Stimulated activated CD4-positive, alpha-beta T cell treated with anti-CD3 and anti-CD28 coated beads, Interleukin-12 subunit alpha, Interleukin-12 subunit beta, amount 100 ng/mL, for 24 hours (primary cell): ENCODE data around the gene MYLIP.

Experiments used
- DNase-seq, 2 experiments: peaks; one replicate each; pipeline ENCODE4 v3.0.0-alpha.2; 2020; ENCODE audit warnings: low read depth in 2 of 2

MYLIP gene

DNA sequence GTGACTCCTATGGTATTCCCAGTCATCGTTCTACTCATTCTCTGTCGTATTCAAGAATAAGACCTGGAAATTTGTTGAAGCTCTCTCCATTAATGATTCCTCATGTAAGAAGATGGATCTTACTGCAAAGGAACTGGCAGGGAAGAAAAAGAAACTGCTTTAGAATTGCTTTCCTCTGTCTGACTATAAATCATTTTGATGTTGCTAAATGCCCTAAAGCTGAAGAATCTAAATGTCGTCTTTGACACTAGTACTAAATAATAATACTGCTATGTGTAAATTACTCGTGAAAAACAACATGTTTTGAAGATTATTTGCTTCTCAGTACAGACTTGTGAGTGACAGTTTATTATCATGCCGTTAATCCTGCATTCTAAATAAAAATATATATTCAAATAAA is 20.5 kb upstream of the MYLIP start:
- DNase-seq, result no peak

DNA sequence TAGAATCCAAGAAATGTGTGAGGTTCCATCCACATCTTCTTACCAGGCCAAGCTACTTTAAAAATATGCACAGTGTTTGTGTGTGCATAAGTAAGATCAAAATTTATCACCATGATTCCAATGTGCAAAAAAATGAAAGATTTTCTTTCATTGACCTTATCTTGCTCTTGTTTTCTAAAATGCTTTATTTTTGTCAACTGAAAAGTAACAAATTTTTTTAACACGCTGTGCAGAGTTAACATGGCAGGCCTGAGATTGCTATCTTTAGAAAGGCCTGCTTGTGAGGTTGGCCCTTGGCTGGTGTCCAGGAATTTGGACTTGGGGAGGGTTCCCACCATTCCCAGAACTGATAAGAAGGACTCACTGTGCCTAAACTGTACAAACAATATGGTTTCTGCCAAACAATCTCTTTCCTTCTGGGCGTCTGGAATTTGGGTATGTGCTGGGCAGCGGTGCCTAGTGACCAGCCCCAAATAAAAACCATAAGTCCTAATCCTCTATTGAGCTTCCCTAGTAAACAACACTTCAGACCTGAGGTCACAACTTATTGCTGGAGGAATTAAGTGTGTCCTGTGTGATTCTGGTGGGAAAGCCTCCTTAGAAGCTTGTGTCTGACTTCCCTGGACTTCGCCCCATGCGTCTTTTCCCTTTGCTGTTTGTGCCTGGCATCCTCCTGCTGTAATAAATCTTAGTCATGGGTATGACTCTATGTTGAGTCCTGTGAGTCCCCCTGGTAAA is 19.8 kb upstream of the MYLIP start:
- DNase-seq, result no peak

DNA sequence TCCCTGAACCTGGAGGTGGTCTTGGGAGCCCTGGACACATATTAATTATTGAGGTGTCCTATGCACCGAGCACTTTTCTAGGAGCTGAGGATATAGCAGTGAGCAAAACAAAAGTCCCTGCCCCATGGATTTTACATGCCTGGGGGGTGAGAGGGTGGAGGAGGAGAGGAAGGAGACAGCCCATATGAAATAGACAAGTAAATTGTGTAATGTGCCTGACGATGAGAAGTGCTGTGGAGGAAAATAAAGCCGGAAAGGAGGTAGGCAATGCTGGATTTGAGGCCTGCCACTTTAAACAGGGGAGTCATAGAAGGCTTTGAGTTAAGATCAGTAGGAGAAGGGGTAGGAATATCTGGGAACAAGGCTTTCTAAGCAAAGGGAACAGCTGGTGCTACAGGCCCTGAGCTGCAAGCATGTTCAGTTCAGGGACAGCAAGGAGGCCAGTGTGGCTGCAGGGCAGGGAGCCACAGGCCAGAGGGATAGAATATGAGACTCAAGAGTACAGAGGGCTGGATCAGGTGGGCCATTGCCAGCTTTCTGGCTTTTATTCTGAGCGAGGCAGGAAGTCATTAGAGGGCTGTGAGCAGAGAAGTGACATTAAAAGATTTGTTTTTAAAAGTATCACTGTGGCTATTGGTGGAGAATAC is 19.1 kb upstream of the MYLIP start:
- no peak for DNase-seq

DNA sequence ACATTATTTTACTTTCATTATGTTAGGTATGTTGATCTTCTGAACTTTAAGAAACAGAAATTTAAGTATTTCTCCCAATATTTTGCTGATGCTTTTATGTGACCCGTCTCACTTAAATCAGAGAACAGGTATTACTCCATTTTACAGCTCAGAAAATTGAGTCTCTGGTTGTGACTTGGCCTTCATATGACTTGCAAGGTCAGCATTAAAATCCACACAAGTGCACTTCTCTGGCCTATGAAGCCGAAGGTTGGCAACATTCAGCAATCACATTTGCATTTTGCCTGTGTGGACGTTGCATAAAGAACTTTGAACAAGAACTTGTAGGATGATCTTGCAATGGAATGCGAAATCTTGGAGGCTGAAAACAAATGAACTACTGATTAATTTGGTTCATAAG is 10.1 kb upstream of the MYLIP start:
- DNase-seq, result no peak

DNA sequence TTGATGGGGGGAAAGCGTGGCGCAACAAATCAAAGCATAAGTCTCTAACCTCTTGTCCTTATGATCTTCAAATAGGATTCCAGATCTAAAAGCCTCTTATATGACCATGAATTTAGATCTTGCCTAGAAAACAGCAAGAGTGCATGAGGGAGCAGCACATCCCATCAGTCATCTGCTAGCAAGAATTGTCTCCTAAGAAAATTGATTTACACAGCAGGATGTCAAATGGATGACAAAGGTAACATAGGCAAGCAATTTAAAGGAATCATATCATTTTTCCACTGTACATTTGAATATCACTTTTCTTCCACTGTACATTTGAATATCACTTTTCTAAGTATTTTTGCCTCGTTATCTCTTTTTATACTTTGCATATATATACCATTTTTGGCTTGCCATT is 7.5 kb upstream of the MYLIP start:
- no peak for DNase-seq

DNA sequence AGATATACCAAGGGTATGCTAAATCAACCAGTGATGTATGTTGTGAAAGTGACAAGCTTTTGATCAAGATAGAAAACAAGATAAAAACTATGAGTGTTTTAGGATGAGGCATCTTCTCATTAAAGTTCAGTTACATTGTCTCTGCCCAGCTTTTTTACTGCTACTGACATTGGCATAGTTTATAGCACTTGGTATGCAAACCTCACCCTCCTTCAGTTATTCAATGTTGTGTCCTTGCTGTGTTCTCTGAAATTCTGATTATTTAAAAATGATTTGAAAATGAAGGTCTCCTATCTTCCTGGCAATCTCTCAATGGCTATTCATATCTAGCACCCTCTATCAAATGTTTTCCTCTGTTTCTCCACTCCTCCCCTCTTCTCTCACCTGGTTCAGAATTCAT is 6.7 kb upstream of the MYLIP start:
- no peak for DNase-seq

DNA sequence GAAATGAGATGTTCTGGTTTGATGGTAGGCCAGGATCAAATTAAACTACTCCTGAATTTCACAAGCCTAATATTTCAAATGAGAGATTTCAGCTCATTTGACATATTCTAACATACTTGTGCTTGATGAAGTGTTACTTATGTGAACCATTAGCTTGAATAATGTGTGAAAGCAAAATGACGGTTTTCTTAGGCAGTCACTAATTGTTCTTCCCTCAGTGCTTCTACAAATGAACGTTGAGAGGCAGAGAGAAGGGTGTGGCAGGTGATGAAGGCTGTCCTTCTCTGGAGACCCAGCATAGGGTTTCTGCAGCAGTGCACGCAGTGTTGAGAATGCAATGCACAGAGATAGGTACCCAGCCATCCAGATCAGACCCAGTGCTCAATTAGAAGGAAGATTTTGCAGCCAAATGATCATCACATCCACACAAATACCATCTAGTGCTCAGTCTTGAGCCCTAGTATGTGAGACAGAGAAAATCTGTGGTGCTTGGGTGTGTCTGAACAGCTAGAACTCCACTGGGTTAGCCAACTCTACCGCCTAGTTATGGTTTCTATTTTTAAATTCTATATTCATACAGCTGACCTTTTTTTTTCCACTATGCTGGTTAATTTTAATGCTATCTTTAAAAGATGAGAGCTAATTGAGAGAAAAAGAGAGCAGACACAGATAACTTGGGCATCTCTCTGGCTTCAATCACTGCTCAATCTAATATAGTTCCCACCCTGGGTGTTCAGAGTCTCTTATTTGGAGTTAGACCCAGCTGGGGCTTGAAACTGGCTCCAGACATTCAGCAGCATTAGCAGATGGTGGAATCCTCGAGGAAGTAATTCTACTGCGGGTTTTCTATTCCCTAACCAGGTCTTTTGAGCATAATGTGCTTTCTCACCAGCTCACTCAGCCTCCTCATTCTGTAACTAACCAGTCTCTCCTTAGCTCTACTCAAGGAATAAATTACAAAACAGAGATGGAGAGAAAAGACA is 4.4 kb upstream of the MYLIP start:
- DNase-seq, result no peak

DNA sequence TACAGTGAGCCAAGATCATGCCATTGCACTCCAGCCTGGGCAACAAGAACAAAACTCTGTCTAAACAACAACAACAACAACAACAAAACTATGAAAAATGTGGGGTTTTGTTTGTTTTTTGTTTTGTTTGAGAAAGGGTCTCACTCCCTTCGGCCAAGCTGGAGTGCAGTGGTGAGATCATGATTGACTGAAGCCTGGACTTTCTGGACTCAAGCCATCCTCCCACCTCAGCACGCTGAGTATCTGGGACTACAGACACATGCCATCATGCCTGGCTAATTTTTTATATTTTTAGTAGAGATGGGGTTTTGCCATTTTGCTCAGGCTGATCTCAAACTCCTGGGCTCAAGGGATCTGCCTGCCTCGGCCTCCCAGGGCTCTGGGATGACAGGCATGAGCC is 2.8 kb upstream of the MYLIP start:
- DNase-seq, result no peak

DNA sequence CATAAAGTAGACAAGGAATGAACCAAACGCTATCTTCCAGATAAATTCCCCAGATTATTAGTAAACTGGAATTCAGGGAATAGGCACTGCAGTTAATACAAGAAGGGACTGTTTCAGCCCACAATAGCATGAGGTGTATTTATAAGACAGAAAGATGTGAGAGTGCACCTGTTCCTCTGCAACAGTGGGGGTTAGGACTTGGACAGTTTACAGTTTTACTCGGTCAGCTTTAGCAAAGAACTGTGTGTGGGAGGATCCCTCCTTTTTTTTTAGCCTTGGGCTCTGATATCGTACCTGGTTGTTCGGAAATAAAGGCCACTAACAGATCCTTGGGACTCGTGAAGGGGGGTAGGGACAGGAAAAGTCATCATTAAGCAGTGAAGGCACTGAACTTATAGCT is 2.0 kb upstream of the MYLIP start:
- DNase-seq, result no peak

DNA sequence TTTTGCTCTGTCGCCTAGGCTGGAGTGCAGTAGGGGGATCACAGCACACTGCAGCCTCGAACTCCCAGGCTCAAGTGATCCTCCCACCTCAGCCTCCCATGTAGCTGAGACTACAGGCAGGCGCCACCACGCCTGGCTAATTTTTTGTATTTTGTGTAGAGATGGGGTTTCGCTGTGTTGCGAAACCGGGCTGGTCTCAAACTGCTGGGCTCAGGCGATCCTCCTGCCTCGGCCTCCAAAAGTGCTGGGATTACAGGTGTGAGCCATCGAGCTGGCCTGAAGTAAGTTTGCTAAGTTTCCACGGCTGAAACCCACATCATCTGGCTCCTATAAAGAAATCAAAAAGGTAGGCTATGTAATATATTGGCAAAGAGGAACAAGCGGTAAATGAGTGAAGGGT is 1.4 kb upstream of the MYLIP start:
- DNase-seq, result no peak

DNA sequence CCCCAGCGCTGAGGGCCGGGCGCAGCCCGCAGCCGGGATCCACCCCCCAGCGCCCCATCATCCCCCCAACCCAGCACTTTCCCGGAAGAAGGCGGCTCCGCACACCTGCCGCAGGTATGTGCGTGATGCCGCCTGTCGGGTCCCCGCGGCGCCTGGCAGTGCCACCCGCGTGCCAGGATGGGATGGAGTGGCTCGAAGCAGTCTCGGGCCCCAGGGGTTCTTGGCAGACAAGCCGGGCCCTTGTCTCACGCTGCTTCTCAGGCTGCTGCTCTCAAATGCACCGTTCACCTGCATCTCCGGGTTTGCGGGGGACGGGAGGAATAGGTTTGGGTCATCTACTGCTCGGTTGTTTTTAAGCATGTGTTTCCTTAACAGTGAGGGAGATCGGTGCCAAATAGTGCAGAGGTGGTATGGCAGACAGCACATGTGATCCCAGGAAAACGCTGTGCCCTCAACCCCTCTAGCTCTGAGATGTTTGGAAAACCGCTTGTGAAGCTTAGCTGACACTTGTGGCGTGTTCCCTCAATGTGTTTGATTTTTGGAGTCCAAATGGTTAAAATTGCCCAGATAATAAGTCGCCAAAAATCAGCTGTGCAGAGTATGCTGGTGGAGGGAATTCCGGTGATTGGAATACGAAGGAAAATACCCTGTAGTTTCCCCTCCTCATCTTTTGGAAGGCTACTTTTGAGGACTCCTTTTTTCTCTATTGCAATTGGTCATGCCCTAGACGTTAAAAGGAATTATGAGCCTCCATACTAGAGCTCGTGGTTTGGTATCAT is 926 bp downstream of the MYLIP start:
- no peak for DNase-seq

DNA sequence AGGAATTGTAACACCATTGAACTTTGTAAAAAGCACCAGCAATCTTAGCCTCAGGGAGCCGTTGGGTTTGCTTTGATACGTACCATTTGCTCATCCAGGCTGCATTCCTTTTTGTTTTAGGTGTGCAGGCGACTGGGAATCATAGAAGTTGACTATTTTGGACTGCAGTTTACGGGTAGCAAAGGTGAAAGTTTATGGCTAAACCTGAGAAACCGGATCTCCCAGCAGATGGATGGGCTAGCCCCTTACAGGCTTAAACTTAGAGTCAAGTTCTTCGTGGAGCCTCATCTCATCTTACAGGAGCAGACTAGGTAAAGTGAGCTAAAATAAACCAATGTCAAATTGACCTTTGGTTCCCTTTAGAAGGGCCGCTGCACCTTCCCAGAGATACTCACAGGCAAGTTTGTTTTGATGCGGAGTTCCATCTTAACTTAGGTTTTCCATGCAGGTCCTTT is 1.6 kb downstream of the MYLIP start:
- no peak for DNase-seq

DNA sequence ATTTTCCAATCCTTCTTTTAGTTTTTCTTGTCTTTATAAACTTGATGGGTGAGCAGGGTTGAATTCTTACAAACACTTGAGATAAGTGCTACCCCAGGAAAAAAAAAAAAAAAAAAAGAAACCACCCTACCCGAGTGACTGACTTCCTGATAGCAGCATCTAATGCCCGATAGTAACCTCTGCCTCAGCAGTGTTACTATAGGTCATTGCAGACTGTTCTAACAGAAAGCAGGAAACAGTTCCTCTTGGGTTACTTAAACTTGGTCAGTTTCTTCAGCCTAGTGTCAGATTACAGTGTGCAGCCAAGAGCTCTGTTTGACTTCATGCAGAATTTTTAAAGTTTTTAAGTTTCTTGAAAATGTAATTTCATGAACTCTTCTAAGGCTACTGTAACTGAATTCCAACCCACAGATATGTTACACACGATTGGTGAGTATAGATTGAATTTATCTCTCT is 2.1 kb downstream of the MYLIP start:
- DNase-seq, result no peak

DNA sequence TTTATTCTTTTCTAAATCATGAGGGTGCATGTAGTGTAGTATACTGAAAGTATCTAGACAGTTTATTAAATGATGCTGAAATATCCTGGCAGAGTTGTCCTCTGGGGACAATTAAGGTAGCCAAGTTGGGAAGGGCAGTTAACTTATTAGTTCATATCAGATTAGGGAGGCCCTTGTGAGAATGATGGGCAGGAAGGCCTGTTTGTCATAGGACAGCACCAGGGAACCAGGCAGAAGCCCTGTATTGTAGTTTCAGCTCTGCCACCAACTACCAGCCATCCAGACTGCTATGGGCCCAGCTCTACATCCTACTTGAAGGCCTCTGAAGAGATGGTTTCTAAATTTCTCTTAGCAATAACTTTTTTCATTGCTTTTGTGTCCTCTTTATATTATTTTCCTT is 4.0 kb downstream of the MYLIP start:
- DNase-seq, result no peak

DNA sequence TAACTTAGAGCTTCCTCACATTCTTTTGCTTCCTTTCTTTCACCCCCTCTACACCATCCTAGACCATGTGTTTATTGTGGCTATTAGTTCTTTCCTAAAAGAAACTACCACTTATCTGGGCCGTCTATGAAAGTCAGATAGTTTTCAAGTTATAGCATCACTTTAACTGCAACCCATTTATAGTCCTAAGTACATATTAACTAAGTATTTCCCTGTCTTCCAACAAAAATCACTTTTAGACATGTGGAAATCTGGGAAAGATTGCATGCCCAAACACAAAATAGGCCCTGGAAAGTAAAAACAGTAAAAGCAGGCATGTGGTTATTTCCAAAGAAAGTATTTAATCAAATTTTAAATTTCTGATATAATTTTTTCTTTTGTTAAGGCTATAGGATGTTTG is 5.5 kb downstream of the MYLIP start:
- DNase-seq, result no peak

DNA sequence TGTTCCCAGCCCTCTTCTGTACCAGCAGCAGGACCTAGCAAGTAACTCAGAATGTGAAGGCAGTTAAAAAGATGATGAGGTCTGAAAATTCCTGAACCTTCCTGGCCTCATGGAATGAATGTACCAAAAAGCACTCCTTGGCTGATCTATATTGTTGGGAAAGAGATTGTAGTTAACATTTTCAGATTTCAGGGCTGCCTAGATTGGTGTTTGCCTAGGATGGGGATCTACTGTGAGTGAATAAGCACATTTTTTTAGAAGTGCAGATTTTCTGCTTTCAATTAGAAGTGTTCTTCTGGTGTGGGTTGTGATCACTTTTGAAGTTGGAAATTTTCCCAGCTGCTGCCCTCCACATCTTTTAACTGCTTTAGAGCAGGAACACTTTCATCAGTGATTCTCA is 6.2 kb downstream of the MYLIP start:
- no peak for DNase-seq

DNA sequence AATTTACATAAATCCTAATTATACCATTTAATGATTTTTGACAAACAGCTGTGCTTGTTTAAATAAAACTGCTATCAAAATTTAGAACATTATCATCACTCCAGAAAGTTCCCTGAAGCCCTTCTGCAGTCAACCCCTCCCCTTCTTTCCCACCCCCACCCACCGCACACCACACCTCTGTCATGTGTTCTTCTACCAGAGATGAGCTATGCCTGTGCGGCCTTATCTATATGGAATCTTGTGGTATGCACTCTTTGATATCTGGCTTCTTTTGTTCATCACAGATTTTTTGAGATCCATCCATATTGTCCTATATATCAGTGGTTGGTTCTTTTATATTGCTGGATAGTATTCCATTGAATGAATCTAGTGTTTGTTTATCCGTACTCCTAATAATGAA is 7.2 kb downstream of the MYLIP start:
- DNase-seq, result no peak

DNA sequence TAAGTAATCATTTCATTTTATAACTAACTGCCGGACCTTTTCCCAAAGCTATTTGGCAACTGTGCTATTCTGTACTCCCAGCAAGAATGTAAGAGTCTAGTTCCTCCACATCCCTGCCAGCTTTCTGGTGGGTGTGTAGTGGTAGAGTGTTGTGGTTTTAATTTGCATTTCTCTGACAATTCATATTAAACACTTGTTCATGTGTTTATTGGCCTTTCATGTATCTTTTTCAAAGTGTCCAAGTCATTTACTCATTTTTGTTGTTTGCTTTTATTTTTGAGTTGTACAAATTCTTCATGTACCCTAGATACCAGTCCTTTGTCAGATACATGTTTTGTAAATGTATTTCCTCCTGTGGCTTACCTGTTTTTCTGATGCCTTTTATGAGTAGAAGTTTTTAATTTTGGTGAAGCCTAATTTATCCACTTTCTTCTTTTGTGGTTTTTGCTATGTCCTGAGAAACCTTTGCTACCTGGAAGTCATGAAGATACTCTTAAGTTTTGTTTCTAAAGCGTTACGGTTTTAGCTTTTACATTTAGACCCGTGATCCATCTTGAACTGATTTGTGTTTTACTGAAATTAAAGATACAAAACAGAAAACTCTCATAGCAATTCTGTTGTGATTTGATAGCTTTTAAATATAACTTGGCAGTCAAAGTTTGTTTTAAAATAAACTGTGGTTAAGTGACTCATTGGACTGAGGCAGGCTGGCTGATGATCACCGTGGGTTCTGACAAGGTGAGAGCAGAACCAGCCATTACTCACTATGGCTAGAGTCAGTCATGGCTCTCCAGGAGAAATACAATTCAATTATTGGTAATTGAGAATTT is 8.0 kb downstream of the MYLIP start:
- peak; percentile 23 to 41 for DNase-seq

DNA sequence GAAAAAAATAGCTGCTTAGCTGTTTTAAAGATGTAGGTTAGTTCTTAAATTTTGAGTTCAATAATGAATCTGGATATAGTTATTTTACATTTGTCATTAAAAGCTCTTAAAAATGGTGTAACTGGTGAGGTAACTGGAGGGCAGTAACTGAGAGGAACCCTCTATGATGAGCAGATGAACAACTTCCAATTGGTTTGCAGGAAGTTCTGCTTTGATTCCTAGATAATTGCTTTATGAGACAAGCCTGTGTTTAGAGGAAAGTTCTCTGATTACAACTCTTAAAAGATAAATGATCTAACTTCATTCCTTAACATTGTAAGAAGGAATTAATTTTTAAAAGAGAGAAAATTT is 8.5 kb downstream of the MYLIP start:
- DNase-seq, result no peak

DNA sequence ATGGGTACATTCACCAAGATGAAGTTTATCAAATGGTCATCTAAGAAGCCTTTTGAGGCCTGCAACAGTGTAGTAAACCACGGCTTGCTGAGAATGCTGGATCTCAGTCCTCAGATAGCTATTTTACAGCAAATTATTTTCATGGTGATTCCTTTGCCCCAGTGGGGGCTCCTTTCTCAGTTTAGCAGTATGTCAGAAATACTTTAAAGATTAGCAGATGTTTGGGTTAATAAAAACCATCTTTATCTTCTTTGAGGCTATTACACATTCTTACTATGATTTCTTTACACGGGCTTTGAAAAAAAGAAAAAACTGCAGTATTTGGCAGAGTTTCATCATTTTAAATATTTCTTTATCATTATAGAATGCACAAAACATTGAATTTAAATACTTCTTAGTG is 10.7 kb downstream of the MYLIP start:
- DNase-seq, result no peak

DNA sequence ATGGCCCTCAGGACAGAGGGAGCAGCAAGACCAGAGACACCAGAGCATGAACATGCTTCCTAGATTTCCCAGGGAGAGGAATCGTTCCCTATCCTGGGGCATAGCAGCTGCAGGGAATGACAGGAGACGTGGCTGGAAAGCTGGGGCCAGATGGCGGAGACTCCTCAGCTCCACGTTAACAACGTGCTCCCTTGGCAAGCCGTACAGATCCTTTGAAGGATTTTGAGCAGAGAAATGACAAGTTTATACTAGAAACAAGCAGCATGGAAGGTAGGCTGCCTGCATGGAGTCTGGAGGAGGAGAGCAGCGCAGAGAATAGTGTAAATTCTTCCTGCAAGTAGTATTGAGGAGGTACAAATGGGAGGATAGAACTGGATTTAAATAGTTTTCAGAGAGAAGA is 11.7 kb downstream of the MYLIP start:
- no peak for DNase-seq
